ENCODE data around the gene EVI5.

The EVI5 gene

DNA sequence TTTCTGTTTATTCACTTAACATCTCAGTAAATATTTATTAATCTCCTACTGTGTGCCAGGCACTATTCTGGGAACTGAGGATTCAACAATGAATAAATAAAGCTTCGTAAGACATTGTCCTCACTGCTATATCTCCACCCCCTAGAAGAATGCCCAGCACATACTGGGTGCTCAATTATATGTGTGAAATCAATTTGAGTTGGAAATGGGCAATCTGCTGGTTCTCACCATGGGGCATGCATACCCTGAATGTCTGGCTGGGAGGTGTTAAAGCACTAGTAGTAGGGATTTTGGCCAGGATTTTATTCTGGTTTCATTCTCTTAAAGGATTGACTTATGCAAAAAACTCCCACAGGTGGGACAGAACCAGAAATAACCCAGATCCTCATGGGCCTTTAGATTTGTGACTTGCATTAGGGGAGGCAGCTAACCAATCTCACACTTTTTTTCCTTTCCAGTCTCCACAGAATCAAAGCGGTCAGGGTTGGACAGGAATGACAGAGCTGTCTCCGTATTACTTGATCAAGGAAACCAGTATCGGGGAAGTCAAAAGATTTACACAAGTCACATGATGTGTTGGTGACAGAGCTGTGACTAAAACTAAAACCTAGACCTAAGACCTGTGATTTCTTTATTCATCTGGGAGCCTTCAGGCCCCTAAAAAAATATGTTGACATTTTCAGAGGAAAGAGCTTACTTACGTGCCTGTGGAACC is 311.0 kb downstream of the EVI5 start:
- no peak overlapping the region for H3K4me3 ChIP-seq (ENCODE audit: low read depth, low read length)

DNA sequence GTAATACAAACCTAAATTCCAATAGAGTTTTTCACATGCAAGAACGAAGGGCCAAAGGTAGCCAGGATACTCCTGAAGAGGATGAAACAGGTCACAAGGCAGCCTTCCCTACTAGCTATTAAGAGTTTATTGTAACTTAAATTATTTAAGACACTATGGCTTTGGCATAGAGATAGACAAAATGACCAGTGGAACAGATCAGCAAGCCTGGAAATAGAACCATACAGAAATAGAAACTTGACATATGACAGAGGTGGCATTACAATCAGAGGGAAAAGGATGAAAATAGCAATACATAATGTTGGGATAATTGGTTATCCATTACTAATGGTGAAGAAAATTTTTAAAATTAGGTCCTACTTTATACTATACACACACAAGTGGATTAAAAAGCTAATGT is 314.7 kb downstream of the EVI5 start:
- no peak for TF ChIP-seq CTCF (conservative IDR thresholded peaks at IDR 0.05; ENCODE audit: low read depth, low read length)
- DNase-seq (ENCODE audit: low read depth), result no peak

More for the DNA sequence above, 311.0 kb downstream of the EVI5 start:
- DNase-seq (ENCODE audit: low read depth), result no peak
- no peak for TF ChIP-seq CTCF (conservative IDR thresholded peaks at IDR 0.05; ENCODE audit: low read depth, low read length)

DNA sequence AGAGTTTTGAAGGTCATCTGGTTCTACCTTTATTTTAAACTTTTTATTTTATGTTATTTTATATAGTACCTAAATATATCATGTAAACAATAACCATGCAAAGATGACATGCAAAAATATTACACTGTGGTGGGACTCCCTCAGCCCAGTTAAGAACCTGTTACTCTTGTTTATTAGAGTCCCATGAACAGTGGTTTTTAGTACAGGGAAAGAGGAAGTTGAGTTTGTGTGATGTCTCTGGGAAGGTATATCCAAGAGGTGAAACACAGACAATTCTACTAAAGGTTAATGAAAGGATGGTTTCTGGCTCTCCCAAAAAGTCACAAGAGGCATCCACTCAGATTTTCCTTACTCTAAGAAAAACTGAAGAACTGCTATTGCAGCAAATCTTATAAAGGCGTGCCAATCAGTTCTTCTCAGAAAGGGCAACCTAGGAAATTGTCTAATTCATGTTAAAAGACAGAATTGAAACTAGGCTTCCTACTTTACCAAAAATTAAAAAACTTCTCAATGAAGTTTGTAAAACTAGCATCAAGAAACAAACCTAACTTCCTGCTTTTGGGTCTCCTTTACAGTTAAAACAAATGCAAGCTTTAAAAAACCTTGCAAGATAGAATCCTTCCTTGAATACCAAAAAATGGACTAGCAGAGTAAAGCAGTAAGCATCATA is 318.1 kb downstream of the EVI5 start:
- no peak for DNase-seq (ENCODE audit: low read depth)
- TF ChIP-seq CTCF (conservative IDR thresholded peaks at IDR 0.05; ENCODE audit: low read depth, low read length), result no peak
- H3K4me3 ChIP-seq (ENCODE audit: low read depth, low read length), result no peak overlapping the region

More for the DNA sequence above, 314.7 kb downstream of the EVI5 start:
- no peak overlapping the region for H3K4me3 ChIP-seq (ENCODE audit: low read depth, low read length)

GRCh38 chr1:92465256-92465647 is 319.7 kb downstream of the EVI5 start:
- DNase-seq (ENCODE audit: low read depth), result no peak
- no peak overlapping the region for H3K4me3 ChIP-seq (ENCODE audit: low read depth, low read length)
- TF ChIP-seq CTCF (conservative IDR thresholded peaks at IDR 0.05; ENCODE audit: low read depth, low read length), result no peak

DNA sequence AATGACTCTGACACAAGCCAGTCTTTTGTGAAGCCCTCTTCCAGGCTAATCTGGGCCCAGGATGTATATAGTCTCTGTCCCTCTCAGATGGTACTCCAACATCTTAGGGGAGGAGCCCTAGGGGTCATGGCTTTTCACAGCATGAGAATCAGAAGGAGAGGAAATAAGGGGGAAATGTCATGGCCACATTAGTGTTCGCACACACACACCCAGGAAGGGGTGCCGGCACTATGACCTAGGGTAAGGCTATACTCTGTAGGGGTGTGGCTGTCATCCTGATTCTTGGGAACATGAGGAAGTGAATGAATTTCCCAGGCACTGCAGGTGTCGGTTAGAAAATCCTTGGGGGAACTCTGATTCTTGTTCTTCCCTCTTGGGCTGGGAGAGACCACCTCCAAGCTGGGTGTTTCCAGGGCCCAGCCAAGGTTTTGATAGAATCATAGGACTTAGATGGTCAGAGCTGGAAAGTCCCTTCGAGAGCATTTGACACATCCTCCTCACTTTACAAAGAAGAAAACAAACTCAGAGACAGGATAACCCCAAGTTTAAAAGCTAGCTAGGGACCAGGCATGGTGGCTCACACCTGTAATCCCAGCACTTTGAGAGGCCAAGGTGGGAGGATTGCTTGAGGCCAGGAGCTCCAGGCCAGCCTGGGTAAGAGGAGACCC is 320.2 kb downstream of the EVI5 start:
- no peak for TF ChIP-seq CTCF (conservative IDR thresholded peaks at IDR 0.05; ENCODE audit: low read depth, low read length)
- no peak for DNase-seq (ENCODE audit: low read depth)
- no peak overlapping the region for H3K4me3 ChIP-seq (ENCODE audit: low read depth, low read length)

GRCh38 chr1:92461364-92462097 is 323.4 kb downstream of the EVI5 start:
- DNase-seq (ENCODE audit: low read depth), result no peak
- no peak for TF ChIP-seq CTCF (conservative IDR thresholded peaks at IDR 0.05; ENCODE audit: low read depth, low read length)
- H3K4me3 ChIP-seq (ENCODE audit: low read depth, low read length), result no peak overlapping the region
